K562 (cell line): Measurements from ENCODE around the gene MMP23B. TPM values are rescaled to one million over a fixed set of nuclear protein-coding genes. Genes with fewer than 3 reads are reported as not detected.

Experiments
- ATAC-seq: fragments of 200-7000 bp; cut with Tn5 transposase; 3 replicates; pipeline ENCODE4 v1.9.1; 2020; ENCODE audit warnings: moderate library complexity
- BruUV-seq: library from RNA; stranded (reverse); fragments of 400-500 nt; replicated peaks from 2 replicates; lab custom pipeline; 2021; lab: Mats Ljungman, UMichigan
- CTCF ChIA-PET: fragments of 300-600 bp; formaldehyde crosslinking; extraction: SDS; loops from one replicate; lab custom pipeline; 2021; ENCODE audit warnings: low intra/inter-chr PET ratio; lab: Yijun Ruan, JAX
- POLR2A ChIA-PET: fragments of 300-600, 350-650 bp; sonication (Branson Sonifier 250); formaldehyde crosslinking; extraction: SDS; loops from one replicate; lab custom pipeline; 2021; ENCODE audit warnings: antibody characterized with exemption, inconsistent platforms; lab: Yijun Ruan, JAX
- DNase-seq, 4 experiments: peaks; one replicate each; pipeline versions ENCODE4 v3.0.0 to v3.0.0-alpha.2; 2011 to 2018; ENCODE audit warnings: low spot score in 3 of 4, mixed read lengths in 3 of 4; ENCODE audit errors: extremely low read depth in 1 of 4
- FAIRE-seq: peaks from 2 replicates; lab custom pipeline; 2011; peaks lifted over from hg19 to GRCh38; lab: Jason Lieb, UNC
- H2AFZ ChIP-seq: 2 replicates; pipeline ENCODE4 v1.6.0; 2011; ENCODE audit warnings: low read depth, low read length, control low read depth, inconsistent platforms
- H3K27ac ChIP-seq: fragments of 200-600 bp; 3 replicates; pipeline ENCODE4 v1.8.0; 2011; ENCODE audit warnings: low read depth, mild to moderate bottlenecking, control low read depth, inconsistent platforms, low read length, moderate library complexity, mixed read lengths; ENCODE audit errors: extremely low read depth
- H3K27me3 ChIP-seq, 2 experiments: fragments of 300-600 bp in 1 of 2; 2 replicates in 1 of 2; 3 replicates in 1 of 2; pipeline versions ENCODE4 v1.6.0 to v1.8.0; 2011; ENCODE audit warnings: inconsistent platforms in 2 of 2, low read length in 2 of 2, mild to moderate bottlenecking in 1 of 2, mixed read lengths in 1 of 2, moderate library complexity in 1 of 2; ENCODE audit not compliant: control insufficient read depth in 2 of 2, insufficient read depth in 2 of 2
- H3K36me3 ChIP-seq: fragments of 300-600 bp; 3 replicates; pipeline ENCODE4 v1.8.0; 2011; ENCODE audit warnings: mild to moderate bottlenecking, low read length, inconsistent platforms; ENCODE audit not compliant: control insufficient read depth, insufficient read depth
- H3K4me1 ChIP-seq, 2 experiments: fragments of 200-600 bp in 1 of 2; replicated peaks in 1 of 2; 2 replicates in 1 of 2; 3 replicates in 1 of 2; pipeline versions ENCODE4 v1.5.1 to v1.8.0; 2011; ENCODE audit warnings: inconsistent platforms in 2 of 2, low read length in 2 of 2, mild to moderate bottlenecking in 1 of 2, mixed read lengths in 1 of 2, moderate library complexity in 1 of 2; ENCODE audit not compliant: control insufficient read depth in 2 of 2, insufficient read depth in 2 of 2
- H3K4me2 ChIP-seq: 2 replicates; pipeline ENCODE4 v1.6.1; 2011; ENCODE audit warnings: low read length, control low read depth, inconsistent platforms, mixed read lengths; ENCODE audit not compliant: insufficient read depth
- H3K4me3 ChIP-seq: fragments of 200-600 bp; sonication (generic), shearing (Covaris generic); 2 replicates; pipeline ENCODE4 v1.5.1; 2016; ENCODE audit warnings: control low read depth, inconsistent platforms
- H3K79me2 ChIP-seq: fragments of 200-600 bp; 3 replicates; pipeline ENCODE4 v1.8.0; 2011; ENCODE audit warnings: low read length, inconsistent platforms; ENCODE audit not compliant: control insufficient read depth, insufficient read depth
- H3K9ac ChIP-seq, 2 experiments: 2 replicates each; pipeline versions ENCODE4 v1.6.0 to v1.6.1; 2011; ENCODE audit warnings: low read depth in 2 of 2, low read length in 2 of 2, control low read depth in 1 of 2, inconsistent platforms in 1 of 2, mild to moderate bottlenecking in 1 of 2, mixed read lengths in 1 of 2; ENCODE audit not compliant: insufficient read depth in 1 of 2
- H3K9me1 ChIP-seq: one replicate; pipeline ENCODE4 v1.6.0; 2011; ENCODE audit warnings: inconsistent platforms, mild to moderate bottlenecking, low read length, moderate library complexity; ENCODE audit not compliant: control insufficient read depth, insufficient read depth
- H3K9me3 ChIP-seq: replicated peaks from 2 replicates; pipeline ENCODE4 v1.5.1; 2011; ENCODE audit warnings: low read depth, low read length, inconsistent platforms; ENCODE audit not compliant: control insufficient read depth, insufficient read depth
- H4K20me1 ChIP-seq: replicated peaks from 2 replicates; pipeline ENCODE4 v1.6.1; 2011; ENCODE audit warnings: low read length, inconsistent platforms, mixed read lengths; ENCODE audit not compliant: control insufficient read depth, insufficient read depth
- CC2D1A ChIP-seq: fragments of 450-650 bp; IDR thresholded peaks from 2 replicates; pipeline ENCODE4 v1.6.1; 2017; ENCODE audit warnings: mild to moderate bottlenecking
- CTCF ChIP-seq, 3 experiments: IDR thresholded peaks in 2 of 3; conservative IDR thresholded peaks in 1 of 3; 2 replicates each; pipeline ENCODE4 v1.5.1; 2011 to 2012; ENCODE audit warnings: low read length in 3 of 3, mild to moderate bottlenecking in 3 of 3, control low read depth in 2 of 3, improper control_type of control experiment in 1 of 3, inconsistent platforms in 1 of 3, low read depth in 1 of 3, mixed read lengths in 1 of 3, moderate library complexity in 1 of 3; ENCODE audit not compliant: insufficient read depth in 2 of 3
- L3MBTL2 ChIP-seq: fragments of 450-650 bp; IDR thresholded peaks from 2 replicates; pipeline ENCODE4 v1.6.1; 2016; ENCODE audit warnings: mild to moderate bottlenecking, moderate library complexity
- NFIC ChIP-seq: fragments of 450-650 bp; IDR thresholded peaks from 2 replicates; pipeline ENCODE4 v1.6.1; 2017; ENCODE audit warnings: mild to moderate bottlenecking, inconsistent platforms
- REST ChIP-seq, 2 experiments: fragments of 450-650 bp; formaldehyde crosslinking in 1 of 2; IDR thresholded peaks; 2 replicates each; pipeline versions ENCODE4 v1.4.0 to v1.6.1; 2014 to 2020; ENCODE audit warnings: mild to moderate bottlenecking in 2 of 2, borderline replicate concordance in 1 of 2, low read depth in 1 of 2
- SNRNP70 ChIP-seq: fragments of 200-400 bp; formaldehyde crosslinking; optimal IDR thresholded peaks from 2 replicates; pipeline ENCODE3; 2017; ENCODE audit warnings: low read depth, low read length
- SRF ChIP-seq, 2 experiments: fragments of 250-450, 450-650 bp in 1 of 2; sonication (Bioruptor Pico) in 1 of 2; sonication (generic) in 1 of 2; formaldehyde crosslinking; IDR thresholded peaks; 2 replicates each; pipeline versions ENCODE4 v1.5.0 to v1.5.1; 2020 to 2022; ENCODE audit warnings: mild to moderate bottlenecking in 1 of 2, missing genetic modification reagents in 1 of 2
- U2AF1 ChIP-seq: fragments of 200-400 bp; formaldehyde crosslinking; optimal IDR thresholded peaks from 2 replicates; pipeline ENCODE3; 2017; ENCODE audit warnings: mild to moderate bottlenecking, low read depth, low read length, moderate library complexity
- ZNF639 ChIP-seq, 2 experiments: fragments of 200-800 bp in 1 of 2; sonication (Bioruptor generic) in 1 of 2; sonication (generic) in 1 of 2; formaldehyde crosslinking in 1 of 2; IDR thresholded peaks in 1 of 2; conservative IDR thresholded peaks in 1 of 2; 2 replicates each; pipeline versions ENCODE4 v1.5.0 to v1.6.1; 2016 to 2020; ENCODE audit warnings: missing compliant biosample characterization in 1 of 2, missing genetic modification characterization in 1 of 2, missing genetic modification reagents in 1 of 2
- WGBS: fragments of 100-300 bp; shearing (Covaris generic); methylation state at CpG from one replicate; pipeline ENCODE4 v1.1.6; 2016; ENCODE audit warnings: low coverage, mixed read lengths; ENCODE audit not compliant: insufficient coverage; ENCODE audit errors: missing lambda C conversion rate; 5-methylcytosine and 5-hydroxymethylcytosine counted together
- in situ Hi-C: fragments of 300-500 bp; cut with MboI; formaldehyde crosslinking; loops from 4 replicates; pipeline ENCODE4 v1.15.0; 2018; ENCODE audit warnings: inconsistent platforms, mixed read lengths
- intact Hi-C: fragments of 100-400 bp; cut with micrococcal nuclease; formaldehyde crosslinking; loops from 2 replicates; pipeline ENCODE4 v1.14.2; 2022
- polyA plus RNA-seq, 8 experiments: library from polyadenylated mRNA; depleted of rRNA in 4 of 8; stranded (reverse) in 5 of 8; unstranded in 3 of 8; fragments of >200 nt; fragmentation: Nextera tagmentation in 2 of 8; fragmentation: Illumina TruSeq in 1 of 8; extraction: Ambion mirVana in 2 of 8; extraction: Trizol in 1 of 8; gene quantifications; 2 replicates each; pipeline versions ENCODE4 v1.2.1 to v1.2.3, GENCODE V29; 2011 to 2014; ENCODE audit warnings: inconsistent platforms in 1 of 8, missing spikeins in 1 of 8
- total RNA-seq, 7 experiments: library from RNA; depleted of rRNA in 6 of 7; stranded (reverse); fragments of >200 nt in 6 of 7; fragmentation: Illumina TruSeq in 2 of 7; extraction: Trizol in 2 of 7; gene quantifications; 2 replicates each; pipeline versions ENCODE4 v1.2.1 to v1.2.3, GENCODE V29; 2011 to 2021; ENCODE audit warnings: low replicate concordance in 1 of 7

MMP23B gene
- total and polyA plus RNA-seq, 9 of the 15 experiments (the other 6 are each of a cell fraction or from before 2014, with no cell fraction given), result 0.28 to 1.2 (median 0.41) TPM; not detected in 5

- Histone ChIP-seq H4K20me1 (peaks cover 18% of the 10 kb centered on the region; the same call in 1 of the 2 replicates), H3K9me3 (no peaks in the 10 kb centered on the region), H3K4me1 (peaks cover 9 to 91% of the 10 kb centered on the region in 2 experiments; a peak in 3 of 5 replicates), H3K27me3 (no peaks in the 10 kb centered on the region), H3K4me3 (no peak overlapping the region), H2AFZ (no peak overlapping the region), H3K9ac (peak overlapping the region in 1 of 2 experiments; percentile 78; a peak in 1 of 4 replicates), H3K27ac (no peak overlapping the region), H3K9me1 (no peaks in the 10 kb centered on the region), H3K36me3 (peaks cover 9% of the 10 kb centered on the region; the same call in 2 of the 3 replicates), H3K4me2 (no peak overlapping the region), H3K79me2 (peaks cover 14% of the 10 kb centered on the region)
- in situ Hi-C loops, result no loop called here
- POLR2A ChIA-PET, result interaction anchor here (0.6 kb wide), 1 partner anchor 244 kb away, joined by 3 read pairs; no protein-coding TSS in a partner anchor
- no TSS peak for BruUV-seq
- peak; percentile 50 to 71 (median 62) for DNase-seq
- intact Hi-C loops, result no loop called here
- 43% methylated on average over 14 of the region's 14 CpGs for WGBS
- CTCF ChIA-PET, result interaction anchor here (1.7 kb wide), 1 partner anchor 46 kb away, joined by 5 read pairs; no protein-coding TSS in a partner anchor
- ATAC-seq, result peak; percentile 46
- peak; percentile 58 for FAIRE-seq
- no peak for TF ChIP-seq ZNF639 (CRISPR knock-in tag; conservative IDR thresholded peaks at IDR 0.05 in 1 of 2, IDR thresholded peaks at IDR 0.05 in 1 of 2)
- no peak for TF ChIP-seq U2AF1
- TF ChIP-seq CC2D1A, result 0 out of 2 replicates have a peak, but pooled peaks have one; percentile 29
- TF ChIP-seq CTCF (IDR thresholded peaks at IDR 0.05 in 2 of 3, conservative IDR thresholded peaks at IDR 0.05 in 1 of 3; ENCODE audit: insufficient read depth in 2 of 3, low read depth in 1 of 3, low read length in 3 of 3), result peak; percentile 72 to 75 (median 73)
- TF ChIP-seq NFIC, result peak; percentile 59; the same call in 1 of the 2 replicates
- no peak for TF ChIP-seq SNRNP70
- peak; percentile 53; the same call in 1 of the 2 replicates for TF ChIP-seq REST (IDR thresholded peaks at IDR 0.05; ENCODE audit: borderline replicate concordance)
- TF ChIP-seq REST (CRISPR knock-in tag; IDR thresholded peaks at IDR 0.05; ENCODE audit: low read depth), result no peak
- no peak for TF ChIP-seq SRF (CRISPR knock-in tag; IDR thresholded peaks at IDR 0.05)
- TF ChIP-seq L3MBTL2, result no peak
Observed at GRCh38 chr1:1619917-1620361, 12.0 kb upstream of the MMP23B start.
